Heart right ventricle (tissue), 16 donors: ENCODE data around the gene OR51Q1. TPM values are rescaled to one million over a fixed set of nuclear protein-coding genes. Genes with fewer than 3 reads are reported as not detected.
A peak's percentile ranks its signal among the peaks of the same experiment; 100 is the strongest.

Source experiments
- ATAC-seq, 8 donors: fragments of 200-7000 bp; cut with Tn5 transposase; one replicate each; pipeline ENCODE4 v1.9.1; 2020; ENCODE audit warnings: mild to moderate bottlenecking in 8 of 8, moderate library complexity in 8 of 8, moderate number of reproducible peaks in 1 of 8
- DNase-seq, 2 donors: peaks; one replicate each; pipeline ENCODE4 v3.0.0-alpha.2; 2020
- H3K27ac ChIP-seq, 10 donors: fragments of 200-600 bp; sonication (generic) in 2 of 10; one replicate each; pipeline versions ENCODE4 v1.5.0 to v1.8.0; 2020 to 2022; ENCODE audit warnings: mild to moderate bottlenecking in 3 of 10
- H3K27me3 ChIP-seq, 7 donors: fragments of 200-600 bp; one replicate each; pipeline ENCODE4 v1.8.0; 2021 to 2022; ENCODE audit warnings: mild to moderate bottlenecking in 2 of 7
- H3K36me3 ChIP-seq, 9 donors: fragments of 200-600 bp; sonication (generic) in 1 of 9; one replicate each; pipeline versions ENCODE4 v1.5.0 to v1.8.0; 2020 to 2022; ENCODE audit warnings: mild to moderate bottlenecking in 2 of 9
- H3K4me1 ChIP-seq, 9 donors: fragments of 200-600 bp; sonication (generic) in 1 of 9; one replicate each; pipeline versions ENCODE4 v1.5.0 to v1.8.0; 2020 to 2022; ENCODE audit warnings: mild to moderate bottlenecking in 4 of 9
- H3K4me3 ChIP-seq, 10 donors: fragments of 200-600 bp; sonication (generic) in 2 of 10; one replicate each; pipeline versions ENCODE4 v1.5.0 to v1.8.0; 2020 to 2022; ENCODE audit warnings: mild to moderate bottlenecking in 7 of 10, moderate library complexity in 2 of 10
- H3K9me3 ChIP-seq, 11 donors: fragments of 200-600 bp in 10 of 11; sonication (generic) in 2 of 11; one replicate each; pipeline versions ENCODE4 v1.5.0 to v1.8.0; 2013 to 2022; ENCODE audit warnings: mild to moderate bottlenecking in 2 of 11, control low read depth in 1 of 11, moderate library complexity in 1 of 11
- CTCF ChIP-seq, 9 donors: fragments of 200-600 bp; sonication (generic) in 2 of 9; IDR thresholded peaks; one replicate each; pipeline versions ENCODE4 v1.5.0 to v1.8.0; 2021 to 2022; ENCODE audit warnings: antibody characterized with exemption in 9 of 9, mild to moderate bottlenecking in 5 of 9, moderate library complexity in 1 of 9
- WGBS, 2 donors: extraction: QIAGEN DNeasy Blood & Tissue Kit; methylation state at CpG; one replicate each; pipeline ENCODE4 v1.1.7; 2013; ENCODE audit warnings: inconsistent platforms in 1 of 2; 5-methylcytosine and 5-hydroxymethylcytosine counted together
- intact Hi-C, 10 donors: fragments of 100-400 bp; cut with DNase I; formaldehyde crosslinking; loops; one replicate each; pipeline versions ENCODE4 v1.11.1 to v1.14.2; 2022
- long read RNA-seq, 3 donors: library from polyadenylated mRNA; unstranded; transcript quantifications; one replicate each; pipeline ENCODE4 v2.0.0, GENCODE V29; 2020 to 2021
- polyA plus RNA-seq, 2 donors: library from polyadenylated mRNA; stranded (reverse); fragments of 200-250 nt; gene quantifications; one replicate each; pipeline ENCODE4 v1.2.3, GENCODE V29; 2013
- total RNA-seq, 10 donors: library from RNA; stranded (reverse); fragmentation: NEBNext Ultra II Directional in 3 of 10; extraction: Animal tissue kit (Norgen Biotek cat#: 25700) in 3 of 10; gene quantifications; one replicate each; pipeline versions ENCODE4 v1.2.1 to v1.2.4, GENCODE V29; 2021 to 2023
- donor health status: Arrhythmogenic right ventricular cardiomyopathy.
- donor health status: ischemic (EF 13 %, LVEDD 7.1; RV severe dilation, severe dysfunction).
- donor health status: healthy with polysubstance abuse.
- donor health status: DM: no; HTN: yes; CAD: no.
- donor health status: DM: no; HTN: no; CAD: no.
- donor health status: ischemic (EF 25% LVEDD 6.9; RV normal size, moderate dysfunction).
- donor health status: ischemic (EF 25% LVEDD 5.7; RV mildly dilated, moderate dysfunction).
- donor health status: healthy.
- donor health status: DM: yes; HTN: yes; CAD: no.
- donor health status: Ischemic cardiomyopathy.
- donor health status: ischemic (EF 35%, LVEDD 5.7; RV mildly dilated, moderate dysfunction).
- donor health status: nonischemic (EF 11% LVEDD 7.7; RV severe dilation, severe dysfunction).
- donor health status: DM: yes; HTN: yes; CAD: no.
- donor health status: PGD.
- donor health status: ischemic (EF 29% LVEDD 5.4; RV normal size, mild dysfunction).
- donor health status: nonischemic (EF 23%, LVEDD 6.1; RV moderate dilation, normal function).

The OR51Q1 gene
- total RNA-seq (not detected), polyA plus RNA-seq (not detected)
- long read RNA-seq, donor 1 = 0 reads
- long read RNA-seq, donor 2 = 0 reads
- long read RNA-seq, donor 3 = 0 reads

- no peaks in the 10 kb centered on the region for H3K36me3 ChIP-seq
- no peak for DNase-seq
- ATAC-seq = no peak
- intact Hi-C loops = no loop called here
- H3K4me3 ChIP-seq = no peak within 1 kb of the TSS
- no peak within 1 kb of the TSS for H3K27ac ChIP-seq
- H3K27me3 ChIP-seq = no peaks in the 10 kb centered on the region
- TF ChIP-seq CTCF (IDR thresholded peaks at IDR 0.05) = no peak
- WGBS, 2 donors = 89 to 94% methylated on average over 1 of the region's 1 CpG
- no peaks in the 10 kb centered on the region for H3K9me3 ChIP-seq
- no peaks in the 10 kb centered on the region for H3K4me1 ChIP-seq
Measured at GRCh38 chr11:5421811-5422210, at the start of gene OR51Q1. Gene OR51Q1 (plus strand): TSS chr11:5422111. CDS start chr11:5422201, 90 bp downstream.

GRCh38 chr11:5380740-5381342 lies 41.1 kb upstream of the OR51Q1 start:
- intact Hi-C loops = loop anchor here (1.0 to 10.0 kb wide), 9 partner anchors 174 to 756 kb away; partner anchors contain the start of gene OR51V1 (in 5 of the 10)
- Histone ChIP-seq H3K4me1 (no peaks in the 10 kb centered on the region), H3K36me3 (no peaks in the 10 kb centered on the region), H3K27me3 (no peaks in the 10 kb centered on the region), H3K9me3 (peaks cover 0 to 4% (median 0%) of the 10 kb centered on the region in 11 donors), H3K27ac (no peak overlapping the region), H3K4me3 (no peak overlapping the region)
- 77 to 80% methylated on average over 4 of the region's 4 CpGs for WGBS, 2 donors
- ATAC-seq = peak in 5 of 8 donors; percentile 52 to 75 (median 66)
- DNase-seq = peak in 1 of 2 donors; percentile 32
- TF ChIP-seq CTCF (IDR thresholded peaks at IDR 0.05) = peak; percentile 25 to 73 (median 62)

- intact Hi-C loops = loop anchor here in 9 of 10 donors (5.0 to 10.0 kb wide), 6 partner anchors 176 to 759 kb away; partner anchors contain the start of gene OR51V1 (in 5 of the 9)
- TF ChIP-seq CTCF (IDR thresholded peaks at IDR 0.05) = no peak
- Histone ChIP-seq H3K4me3 (no peak within 1 kb of the TSS), H3K4me1 (no peaks in the 10 kb centered on the region), H3K36me3 (no peaks in the 10 kb centered on the region), H3K9me3 (no peaks in the 10 kb centered on the region), H3K27ac (no peak within 1 kb of the TSS), H3K27me3 (no peaks in the 10 kb centered on the region)
- no peak for DNase-seq
- ATAC-seq = no peak
- 6 to 30% methylated on average over 1 of the region's 1 CpG for WGBS, 2 donors
Measured at GRCh38 chr11:5383576-5383975, 38.3 kb upstream of the OR51Q1 start, which contains the start of gene OR51M1. Gene OR51M1 (plus strand): TSS chr11:5383812. CDS start chr11:5389399, 5,587 bp downstream.

GRCh38 chr11:5384335-5384734 lies 37.6 kb upstream of the OR51Q1 start:
- no peaks in the 10 kb centered on the region for H3K4me1 ChIP-seq
- intact Hi-C loops = loop anchor here in 9 of 10 donors (5.0 to 10.0 kb wide), 6 partner anchors 177 to 760 kb away; partner anchors contain the start of gene OR51V1 (in 5 of the 9)
- no peak for DNase-seq
- H3K36me3 ChIP-seq = no peaks in the 10 kb centered on the region
- TF ChIP-seq CTCF (IDR thresholded peaks at IDR 0.05) = no peak
- WGBS, 2 donors = 55 to 59% methylated on average over 2 of the region's 2 CpGs
- no peak overlapping the region for H3K27ac ChIP-seq
- no peaks in the 10 kb centered on the region for H3K9me3 ChIP-seq
- no peaks in the 10 kb centered on the region for H3K27me3 ChIP-seq
- no peak overlapping the region for H3K4me3 ChIP-seq
- ATAC-seq = no peak
